Dermis microvascular lymphatic vessel endothelial cell (primary cell): ENCODE data around the gene MYRIP. TPM values are rescaled to one million over a fixed set of nuclear protein-coding genes. Genes with fewer than 3 reads are reported as not detected.
A peak's percentile ranks its signal among the peaks of the same experiment; 100 is the strongest.
"Not testable (repeated sequence)": the region's sequence is repeated elsewhere in the genome, so short reads cannot be mapped to it uniquely, and the experiment has no call there.

ENCODE experiments used
- DNase-seq, 2 donors: peaks; one replicate each; pipeline versions ENCODE4 v3.0.0 to v3.0.0-alpha.2; 2010; ENCODE audit warnings: low read depth in 2 of 2
- total RNA-seq: library from RNA; depleted of rRNA; stranded (reverse); fragments of >200 nt; gene quantifications from 2 replicates; pipeline ENCODE4 v1.2.1, GENCODE V29; 2014

Gene MYRIP
- total RNA-seq, 1 donor from 2014 or later: 5.0 TPM

DNA sequence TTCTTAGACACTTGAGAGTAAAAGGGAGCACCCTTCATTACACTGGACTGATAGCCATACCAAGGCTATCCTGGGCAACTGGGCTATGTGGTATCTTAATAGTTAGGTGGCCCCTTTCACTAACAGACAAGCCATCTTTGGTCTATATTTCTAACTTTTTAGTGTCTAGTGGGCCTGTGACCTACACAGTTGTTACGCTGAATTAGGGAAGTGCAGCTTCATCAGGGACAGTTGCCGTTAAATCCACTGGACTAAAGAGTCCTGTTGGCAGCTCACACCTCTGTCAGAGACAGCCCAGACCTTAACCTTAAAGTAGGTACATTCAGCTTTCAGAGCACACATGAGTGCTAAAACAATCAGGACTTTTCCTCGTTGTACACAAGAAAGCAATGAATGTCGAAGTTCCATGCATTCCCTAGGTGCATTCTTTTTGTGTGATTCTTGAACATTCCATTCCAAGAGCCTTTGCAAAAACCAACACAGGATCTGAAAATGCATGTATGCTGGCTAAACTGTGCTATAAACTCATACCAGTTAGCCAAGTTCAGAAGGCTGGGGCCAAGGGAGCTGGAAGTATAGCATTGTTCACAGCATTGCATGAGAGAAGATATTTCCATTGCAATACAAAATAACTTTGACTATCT, 269.9 kb downstream of the MYRIP start:
- peak in 1 of 2 donors; percentile 5 for DNase-seq

DNA sequence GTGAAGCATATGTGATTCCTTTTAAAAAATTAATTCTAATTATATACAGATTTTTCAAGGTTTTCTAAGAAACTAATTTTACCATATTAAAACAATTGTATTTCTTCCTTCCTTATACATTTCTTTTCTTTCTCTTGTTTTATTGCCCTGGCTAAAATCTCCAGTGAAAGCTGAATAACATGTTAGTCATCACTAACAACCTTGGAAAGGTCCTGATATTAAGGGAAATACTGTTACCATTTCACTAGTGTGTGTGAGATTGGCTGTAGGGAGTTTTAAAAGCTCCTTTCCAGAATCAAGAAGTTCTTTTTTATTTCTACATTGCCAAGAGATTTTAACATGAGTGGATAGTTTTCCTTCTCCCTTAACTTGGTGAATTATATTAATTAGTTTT, 270.4 kb downstream of the MYRIP start:
- DNase-seq: peak in 1 of 2 donors; percentile 12

- no peak for DNase-seq
Measured at GRCh38 chr3:40083066-40083465, 273.7 kb downstream of the MYRIP start.

DNA sequence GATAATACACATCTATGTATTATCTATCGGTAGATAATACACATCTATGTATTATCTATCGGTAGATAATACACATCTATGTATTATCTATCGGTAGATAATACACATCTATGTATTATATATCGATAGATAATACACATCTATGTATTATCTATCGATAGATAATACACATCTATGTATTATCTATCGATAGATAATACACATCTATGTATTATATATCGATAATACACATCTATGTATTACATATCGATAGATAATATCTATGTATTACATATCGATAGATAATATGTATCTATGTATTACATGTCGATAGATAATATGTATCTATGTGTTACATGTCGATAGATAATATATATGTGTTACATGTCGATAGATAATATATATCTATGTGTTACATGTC, 275.0 kb downstream of the MYRIP start:
- DNase-seq: not testable (repeated sequence)

DNA sequence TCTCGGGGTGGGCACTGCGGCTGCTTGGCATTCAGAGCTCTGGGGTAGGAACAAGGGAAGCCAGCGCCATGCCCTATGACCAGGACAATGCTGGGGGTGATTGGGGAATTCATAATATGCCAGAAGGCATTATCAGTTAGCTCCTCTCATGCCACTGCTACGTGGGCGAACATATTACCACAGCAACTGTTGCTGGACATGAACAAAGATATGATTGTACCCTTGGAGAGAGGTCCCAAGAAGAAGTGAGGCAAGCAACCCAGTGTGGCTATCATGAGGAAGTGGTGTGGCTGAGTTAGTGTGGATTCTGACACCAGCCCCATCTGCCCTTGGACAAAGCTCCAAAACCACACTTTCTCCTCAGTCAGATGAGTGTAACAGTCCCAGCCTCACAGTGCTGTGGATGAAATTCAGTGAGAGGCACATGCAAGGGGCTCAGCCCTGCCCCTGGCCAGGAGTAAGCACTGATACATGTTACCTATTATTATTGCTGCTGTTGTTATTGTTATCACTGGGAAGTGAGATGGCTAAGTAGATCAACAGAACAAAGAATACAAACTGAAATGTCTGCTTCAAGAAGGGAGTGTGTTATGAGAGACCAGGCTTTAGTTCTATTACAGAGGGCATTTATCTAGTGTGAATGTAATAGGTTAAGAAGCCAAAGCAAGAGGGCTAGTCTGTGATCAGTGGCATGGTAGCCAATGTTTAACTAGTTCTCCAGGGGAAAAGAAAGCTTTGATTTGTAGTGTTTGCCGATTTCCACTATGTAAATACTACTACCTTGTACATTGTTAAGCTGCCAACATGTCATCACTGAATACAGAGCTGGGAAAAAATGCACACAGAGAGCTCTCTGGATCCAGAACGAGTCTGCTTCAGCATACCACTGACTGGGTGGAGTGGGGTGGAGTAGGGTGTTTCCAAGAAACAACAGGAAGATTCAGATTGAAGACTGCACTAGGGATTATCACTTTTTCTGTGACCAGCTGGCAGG, 277.8 kb downstream of the MYRIP start:
- no peak for DNase-seq

GRCh38 chr3:40088527-40089170, 279.2 kb downstream of the MYRIP start:
- no peak for DNase-seq

DNA sequence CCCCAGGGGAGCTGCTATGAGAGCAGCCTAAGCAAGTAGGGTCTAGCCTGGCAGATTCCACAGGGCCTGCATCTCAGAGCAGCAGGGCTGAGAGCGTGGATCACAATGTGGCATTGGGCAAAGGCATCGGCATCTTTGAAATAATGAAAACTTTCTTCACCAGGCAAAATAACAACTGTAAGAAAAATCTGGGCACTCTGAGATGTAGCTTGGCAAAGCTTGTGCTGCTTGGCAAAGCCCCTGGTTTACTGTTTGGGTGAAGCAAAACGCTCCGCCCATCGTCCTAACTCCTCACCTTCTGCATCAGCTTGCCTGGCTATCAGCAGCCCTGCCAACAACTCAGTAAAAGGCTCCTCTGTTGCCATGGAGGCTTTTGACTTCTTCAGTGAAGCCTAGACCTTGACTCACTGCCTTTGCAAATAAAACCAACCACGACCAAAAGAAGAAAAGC, 287.3 kb downstream of the MYRIP start:
- DNase-seq: no peak

- no peak for DNase-seq
Measured at GRCh38 chr3:40097131-40098117, 288.0 kb downstream of the MYRIP start.

GRCh38 chr3:40098261-40098759, 288.9 kb downstream of the MYRIP start:
- no peak for DNase-seq

DNA sequence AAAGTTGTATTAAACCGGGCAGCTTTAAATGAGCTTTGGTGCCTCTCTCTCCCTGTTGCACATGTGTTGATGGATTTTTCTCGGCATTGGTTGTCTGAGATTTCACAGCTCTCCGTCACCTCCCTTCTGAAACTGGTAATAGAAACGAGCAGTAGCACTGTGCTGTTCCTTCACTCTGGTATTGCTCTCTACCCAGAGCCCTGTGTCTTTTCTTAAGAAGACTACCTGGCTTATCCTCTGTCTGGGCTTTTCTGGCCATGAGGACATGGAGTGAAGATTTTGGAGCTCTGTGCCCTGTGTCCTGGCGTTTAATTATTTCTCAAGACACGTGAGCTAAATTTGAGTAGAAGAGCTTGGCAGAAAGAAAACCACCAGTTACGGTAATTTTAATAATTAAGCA, 290.5 kb downstream of the MYRIP start:
- no peak for DNase-seq

DNA sequence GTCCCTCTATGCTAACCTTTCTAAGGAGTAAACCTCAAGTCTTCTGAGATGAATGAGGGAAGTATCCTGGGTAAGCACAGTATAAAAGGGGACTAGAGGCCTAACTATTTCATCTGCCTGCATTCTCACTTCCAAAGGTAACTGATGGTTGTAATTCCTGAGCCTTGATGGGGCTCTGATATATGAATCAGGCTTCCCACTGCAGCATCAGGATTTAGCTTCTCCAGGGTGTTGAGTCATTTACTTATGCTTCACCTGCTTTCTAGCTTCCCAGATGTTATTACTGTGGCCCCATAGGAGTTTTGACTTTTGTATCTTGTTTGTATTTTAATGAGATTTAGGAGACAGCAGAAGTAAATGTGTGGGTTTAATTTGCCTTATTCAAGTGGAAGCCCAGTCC, 292.8 kb downstream of the MYRIP start:
- DNase-seq: no peak

GRCh38 chr3:40103829-40104228, 294.4 kb downstream of the MYRIP start:
- DNase-seq: no peak

DNA sequence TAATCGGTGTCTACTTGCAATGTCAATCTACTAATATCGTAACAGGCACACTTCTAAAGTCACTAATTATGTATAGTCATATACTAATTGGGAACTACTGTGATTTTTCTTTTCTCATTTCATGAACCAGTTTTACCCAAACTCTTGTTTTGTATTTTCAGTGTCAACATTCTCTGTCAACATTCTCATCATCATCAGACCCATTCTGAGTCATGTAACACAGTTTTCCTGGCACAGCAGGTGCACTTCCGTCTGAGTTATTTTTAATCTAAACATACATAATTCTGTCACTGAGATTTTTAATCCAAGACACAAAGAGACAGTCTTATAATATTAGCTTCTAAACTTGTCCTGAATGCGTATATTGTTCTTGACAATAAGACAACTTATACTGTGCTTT, 295.0 kb downstream of the MYRIP start:
- DNase-seq: peak in 1 of 2 donors; percentile 73

DNA sequence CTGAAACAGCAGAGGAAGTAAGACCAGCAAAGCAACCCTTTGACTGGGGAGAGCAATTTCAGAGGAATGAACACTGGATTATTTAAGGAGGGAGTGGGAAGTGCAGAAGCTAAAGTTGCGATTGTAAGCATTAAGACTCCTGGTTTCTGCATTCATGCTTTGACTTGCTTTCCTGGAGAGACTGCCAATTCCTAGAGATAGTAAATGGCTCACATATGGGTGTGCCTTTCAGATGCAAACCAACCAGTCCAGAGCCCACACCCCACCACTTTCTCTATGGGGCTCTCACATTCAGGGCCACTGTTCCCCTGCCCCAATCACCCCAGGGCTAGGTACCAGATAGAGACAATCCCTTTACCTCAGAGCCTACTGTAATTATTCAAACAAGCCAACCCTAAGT, 299.2 kb downstream of the MYRIP start:
- DNase-seq: no peak

DNA sequence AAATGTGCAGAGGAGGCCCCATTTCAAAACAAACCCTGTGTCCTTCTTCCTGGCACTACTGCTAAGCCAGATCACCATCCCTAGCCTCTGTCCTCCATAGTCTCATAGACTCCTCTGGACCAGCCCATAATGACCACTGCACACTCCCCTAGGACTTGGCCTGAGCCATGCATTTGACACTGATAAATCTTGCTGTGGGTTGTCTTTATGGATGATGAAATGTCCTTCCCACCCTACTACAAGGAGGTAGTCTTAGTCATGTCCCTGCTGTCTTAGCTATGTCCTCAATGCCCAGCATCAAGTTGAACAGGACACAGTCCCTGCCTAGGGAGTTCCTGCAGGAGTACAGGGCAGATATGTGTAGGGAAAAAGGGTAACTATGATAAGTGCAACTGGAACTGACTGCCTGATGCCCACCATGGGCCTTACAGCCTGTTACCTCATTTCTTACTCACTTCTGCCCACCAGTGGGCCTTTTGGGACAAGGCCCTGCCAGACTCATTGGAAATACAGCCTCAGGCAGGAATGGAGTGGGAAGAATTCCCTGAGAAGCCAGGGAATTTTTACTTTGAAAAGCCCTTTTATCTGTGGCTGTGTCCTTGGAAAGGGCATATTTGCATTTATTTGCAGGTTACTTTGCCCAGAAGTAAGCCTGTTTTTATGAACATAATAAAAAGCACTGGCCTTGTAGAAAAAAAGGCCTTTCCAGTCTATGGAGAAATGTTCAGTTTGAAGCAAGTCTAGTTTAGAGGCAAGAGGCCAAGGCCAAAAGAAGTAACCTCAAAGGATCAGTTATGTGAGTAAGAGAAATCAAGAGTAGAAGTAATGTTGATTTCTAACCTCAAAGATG, 300.5 kb downstream of the MYRIP start:
- DNase-seq: peak; percentile 9 to 47

DNA sequence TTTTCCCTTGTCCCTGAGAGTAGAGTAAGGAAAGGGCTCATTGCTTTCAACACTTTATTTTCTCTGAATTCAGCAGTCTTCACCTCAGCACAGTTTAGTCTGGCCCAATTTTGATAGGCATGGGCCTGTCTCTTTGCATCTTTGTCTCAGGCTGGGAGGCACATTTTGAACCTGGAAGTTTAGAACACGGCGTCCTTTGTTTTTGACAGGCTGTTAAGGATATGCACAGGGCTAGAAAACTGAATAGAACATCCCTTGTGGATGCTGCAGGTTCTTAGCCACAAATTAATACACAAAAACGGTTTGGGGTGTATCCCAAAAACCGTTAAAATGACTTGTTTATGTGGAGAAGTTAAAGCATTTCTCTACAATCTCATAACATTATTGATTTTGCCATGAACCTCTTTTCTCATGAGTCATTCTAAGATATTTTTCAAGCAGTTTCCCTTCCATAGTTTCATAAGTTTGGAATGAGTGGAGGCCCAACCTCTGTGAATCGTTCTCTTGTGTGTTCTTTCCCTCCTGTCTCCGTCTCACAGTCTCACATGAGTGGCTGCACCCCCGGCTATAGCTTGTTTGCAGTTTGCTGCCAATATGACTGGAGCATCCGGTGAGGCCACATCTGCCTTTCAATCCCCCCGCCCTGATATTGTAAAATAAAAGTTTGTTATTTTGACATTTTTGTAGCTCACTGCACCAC, 307.2 kb downstream of the MYRIP start:
- DNase-seq: no peak

GRCh38 chr3:40118091-40118490, 308.7 kb downstream of the MYRIP start:
- no peak for DNase-seq

GRCh38 chr3:40120067-40120692, 310.8 kb downstream of the MYRIP start:
- no peak for DNase-seq

DNA sequence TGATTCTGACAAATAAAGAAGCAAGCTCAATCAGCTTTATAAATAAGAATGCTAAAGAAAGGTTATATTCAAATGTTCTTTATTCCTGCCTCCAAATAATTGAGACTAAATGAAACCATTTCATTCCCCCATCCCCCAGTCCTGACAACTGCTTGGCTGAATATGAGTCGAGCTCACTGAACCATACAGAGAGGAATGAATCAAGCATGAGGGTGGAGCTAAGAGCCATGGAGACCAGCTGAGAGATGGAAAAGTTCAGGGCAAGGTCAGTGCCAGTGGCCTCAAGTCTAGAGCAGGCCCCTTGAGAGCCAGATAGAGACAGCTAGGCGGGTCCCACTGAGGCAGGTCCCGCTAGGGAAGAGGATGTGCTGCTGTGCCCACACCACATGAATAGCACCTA, 311.4 kb downstream of the MYRIP start:
- no peak for DNase-seq
